HG03342 (cell line): ENCODE results near the gene ZSCAN18.

Source experiments
- ATAC-seq: cut with Tn5 transposase; IDR thresholded peaks from one replicate; pipeline ENCODE4 v1.9.1; 2021; ENCODE audit warnings: mild to moderate bottlenecking, moderate library complexity; ENCODE audit not compliant: unreplicated experiment

ZSCAN18 gene

GRCh38 chr19:58086825-58087710 lies 11.0 kb downstream of the ZSCAN18 start:
- ATAC-seq, result no peak

- ATAC-seq, result no peak
These were observed 12.6 kb downstream of the ZSCAN18 start for GRCh38 chr19:58085348-58085875.

GRCh38 chr19:58084596-58085347 lies 13.3 kb downstream of the ZSCAN18 start:
- ATAC-seq, result no peak

DNA sequence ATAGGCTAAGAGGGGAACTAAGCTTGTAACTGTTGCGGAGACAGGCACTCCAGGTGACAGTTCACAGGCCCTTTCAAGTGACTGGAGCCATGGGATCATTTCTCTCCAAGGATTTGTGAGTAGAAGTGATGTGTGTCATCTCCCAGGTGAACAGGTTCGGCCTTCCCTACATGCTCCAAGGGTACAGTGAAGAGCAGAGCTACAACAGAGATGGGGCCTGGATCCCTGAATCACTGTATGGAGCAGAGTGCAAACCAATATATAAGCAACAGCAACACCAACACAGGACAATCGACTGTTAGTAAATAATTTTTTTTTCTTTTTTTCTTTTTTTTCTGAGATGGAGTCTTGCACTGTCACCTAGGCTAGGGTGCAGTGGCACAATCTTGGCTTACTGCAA lies 15.0 kb downstream of the ZSCAN18 start:
- no peak for ATAC-seq

DNA sequence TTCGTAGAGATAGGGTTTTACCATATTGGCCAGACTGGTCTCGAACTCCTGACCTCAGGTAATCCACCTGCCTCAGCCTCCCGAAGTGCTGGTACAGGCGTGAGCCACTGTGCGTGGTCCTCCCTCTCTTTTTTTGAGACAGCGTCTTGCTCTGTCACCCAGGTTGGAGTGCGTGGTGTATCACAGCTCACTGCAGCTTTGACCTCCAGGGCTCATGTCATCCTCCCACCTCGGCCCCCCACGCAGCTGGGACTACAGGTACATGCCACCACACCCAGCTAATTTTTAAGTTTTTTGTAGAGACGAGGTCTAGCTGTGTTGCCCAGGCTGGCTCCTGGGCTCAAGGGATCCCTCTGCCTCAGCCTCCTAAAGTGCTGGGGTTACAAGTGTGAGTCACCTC lies 18.2 kb downstream of the ZSCAN18 start:
- no peak for ATAC-seq

DNA sequence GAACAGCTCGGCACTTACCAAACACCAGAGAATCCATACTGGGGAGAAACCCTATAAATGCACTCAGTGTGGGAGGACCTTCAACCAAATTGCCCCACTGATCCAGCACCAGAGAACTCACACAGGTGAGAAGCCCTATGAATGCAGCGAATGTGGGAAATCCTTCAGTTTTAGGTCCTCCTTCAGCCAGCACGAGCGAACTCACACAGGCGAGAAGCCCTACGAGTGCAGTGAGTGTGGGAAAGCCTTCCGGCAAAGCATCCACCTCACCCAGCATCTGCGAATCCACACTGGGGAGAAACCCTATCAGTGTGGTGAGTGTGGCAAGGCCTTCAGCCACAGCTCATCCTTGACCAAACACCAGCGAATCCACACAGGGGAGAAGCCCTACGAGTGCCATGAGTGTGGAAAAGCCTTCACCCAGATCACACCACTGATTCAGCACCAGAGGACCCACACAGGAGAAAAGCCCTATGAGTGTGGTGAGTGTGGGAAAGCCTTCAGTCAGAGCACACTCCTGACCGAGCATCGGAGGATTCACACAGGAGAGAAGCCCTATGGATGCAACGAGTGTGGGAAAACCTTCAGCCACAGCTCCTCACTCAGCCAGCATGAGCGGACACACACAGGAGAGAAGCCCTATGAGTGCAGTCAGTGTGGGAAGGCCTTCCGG lies 30.7 kb downstream of the ZSCAN18 start:
- no peak for ATAC-seq

GRCh38 chr19:58063712-58064111 lies 34.3 kb downstream of the ZSCAN18 start:
- ATAC-seq, result no peak

- no peak for ATAC-seq
These were observed 37.8 kb downstream of the ZSCAN18 start for GRCh38 chr19:58060231-58060630.

- no peak for ATAC-seq
These were observed 38.4 kb downstream of the ZSCAN18 start for GRCh38 chr19:58059671-58060078.

- no peak for ATAC-seq
These were observed 38.9 kb downstream of the ZSCAN18 start, which contains the start of gene ZNF135 for GRCh38 chr19:58059003-58059670. Gene ZNF135 (plus strand): TSS chr19:58059282. CDS start chr19:58060003, 721 bp downstream.

DNA sequence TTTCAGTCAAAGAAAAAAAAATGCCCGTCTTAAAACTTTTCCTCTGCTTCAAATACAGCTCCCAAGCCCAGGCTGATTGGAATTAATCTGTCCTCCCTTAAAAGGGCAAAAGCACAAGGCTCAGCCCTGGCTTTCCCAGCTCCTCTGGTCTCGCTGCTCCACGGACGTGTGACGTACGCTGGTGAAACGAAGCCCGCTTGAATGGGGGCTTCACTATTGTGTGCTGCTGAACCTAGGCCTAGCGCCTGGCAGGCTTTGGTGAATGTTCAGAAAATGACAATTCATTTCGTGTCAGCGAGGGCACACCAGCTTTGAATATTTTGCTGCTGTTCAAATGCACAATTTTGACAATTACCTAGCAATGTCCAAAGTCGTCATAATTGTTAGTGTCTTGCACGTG lies 39.6 kb downstream of the ZSCAN18 start:
- no peak for ATAC-seq

DNA sequence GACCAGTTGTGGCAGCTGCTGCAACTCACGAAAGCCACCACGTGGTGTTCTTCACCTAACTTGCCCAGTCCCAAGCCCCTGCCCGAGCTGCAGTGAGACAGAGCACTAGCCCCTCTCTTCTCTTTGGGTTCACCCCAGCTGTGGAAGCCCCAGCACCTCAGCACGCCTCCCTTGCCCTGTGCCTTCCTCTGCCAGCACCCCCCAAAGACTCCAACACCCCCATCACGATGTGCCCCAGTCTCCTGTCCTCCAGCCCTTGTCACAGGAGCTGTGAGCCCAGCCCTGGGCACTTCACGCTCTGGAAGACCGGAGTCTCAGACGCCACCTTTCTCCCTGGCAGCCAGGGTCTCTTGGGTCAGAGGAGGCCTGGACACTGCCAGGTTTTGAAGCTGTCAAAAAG lies 41.2 kb downstream of the ZSCAN18 start:
- no peak for ATAC-seq

- ATAC-seq, result no peak
These were observed 41.8 kb downstream of the ZSCAN18 start for GRCh38 chr19:58056261-58056660.

- ATAC-seq, result no peak
These were observed 42.8 kb downstream of the ZSCAN18 start for GRCh38 chr19:58054901-58055874.

DNA sequence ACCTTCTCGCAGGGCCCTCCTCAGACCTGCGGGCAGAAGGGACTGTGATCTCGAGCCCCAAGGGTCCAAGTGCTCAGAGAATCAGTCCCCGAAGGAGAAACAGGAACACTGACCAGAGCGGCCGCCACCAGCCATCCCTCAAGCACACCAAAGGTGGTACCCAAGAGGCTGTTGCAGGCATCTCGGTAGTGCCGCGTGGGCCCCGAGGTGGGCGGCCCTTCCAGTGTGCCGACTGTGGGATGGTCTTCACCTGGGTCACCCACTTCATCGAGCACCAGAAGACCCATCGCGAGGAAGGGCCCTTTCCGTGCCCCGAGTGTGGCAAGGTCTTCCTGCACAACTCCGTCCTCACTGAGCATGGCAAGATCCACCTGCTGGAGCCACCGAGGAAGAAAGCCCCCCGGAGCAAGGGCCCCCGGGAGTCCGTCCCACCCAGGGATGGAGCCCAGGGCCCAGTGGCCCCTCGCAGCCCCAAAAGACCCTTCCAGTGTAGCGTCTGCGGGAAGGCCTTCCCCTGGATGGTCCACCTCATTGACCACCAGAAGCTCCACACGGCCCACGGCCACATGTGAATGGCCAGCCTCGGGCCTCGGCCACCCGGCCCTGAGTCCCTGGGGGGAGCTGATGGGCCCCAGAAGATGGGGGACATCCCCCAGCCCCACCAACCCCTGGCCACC lies 44.4 kb downstream of the ZSCAN18 start:
- no peak for ATAC-seq

GRCh38 chr19:58052256-58052655 lies 45.8 kb downstream of the ZSCAN18 start:
- no peak for ATAC-seq

DNA sequence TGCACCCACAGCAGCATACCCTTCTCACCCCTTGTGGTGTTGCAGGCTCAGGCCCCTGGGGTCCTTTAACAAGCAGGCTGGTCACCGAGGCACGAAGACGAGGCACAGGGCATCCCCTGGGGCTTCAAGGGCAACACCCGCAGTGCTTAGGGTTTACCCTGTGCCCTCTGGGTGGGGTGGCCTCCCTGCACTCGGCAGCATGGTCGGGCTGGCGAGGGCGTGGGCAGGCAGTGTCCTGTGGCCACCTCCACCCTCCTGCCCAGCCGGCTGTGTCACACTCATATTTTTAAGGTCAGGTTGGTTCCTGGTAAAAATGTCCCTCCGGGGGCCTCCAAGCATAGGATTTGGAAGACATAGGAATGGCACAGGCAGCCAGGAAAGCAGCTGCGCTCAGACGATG lies 50.4 kb downstream of the ZSCAN18 start:
- ATAC-seq, result no peak

DNA sequence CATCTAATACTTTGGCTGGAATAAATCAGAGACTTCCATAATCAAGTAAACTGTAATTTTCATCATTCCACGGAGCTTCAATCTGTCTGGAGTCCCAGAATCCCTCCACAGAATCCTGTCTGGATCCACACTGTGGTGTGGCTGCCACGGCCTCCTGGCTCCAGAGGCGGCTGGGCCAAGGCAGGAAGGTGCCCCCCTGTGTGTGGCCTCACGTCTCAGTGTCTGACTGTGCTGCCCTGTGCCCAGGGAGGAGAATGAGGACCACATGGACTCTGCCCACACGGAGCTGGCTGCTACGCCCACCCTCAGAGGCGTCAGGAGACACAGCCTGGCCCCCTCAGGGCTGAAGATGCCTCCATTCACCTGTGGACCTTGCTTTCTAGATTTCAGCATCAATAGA lies 51.2 kb downstream of the ZSCAN18 start:
- ATAC-seq, result no peak
